H1 (cell line): ENCODE data around the gene HMGA1. TPM values are rescaled to one million over a fixed set of nuclear protein-coding genes. Genes with fewer than 3 reads are reported as not detected.

Experiments used
- CTCF ChIA-PET: fragments of 300-600 bp; sonication (Branson Sonifier 250); formaldehyde crosslinking; loops from one replicate; lab custom pipeline; 2021; ENCODE audit not compliant: partially characterized antibody; lab: Charles Lee
- POLR2A ChIA-PET: fragments of 300-600 bp; sonication (Branson Sonifier 250); formaldehyde crosslinking; loops from one replicate; lab custom pipeline; 2021; ENCODE audit warnings: inconsistent platforms; ENCODE audit not compliant: partially characterized antibody; lab: Charles Lee
- DNase-seq, 2 experiments: peaks; one replicate each; pipeline versions ENCODE4 v3.0.0 to v3.0.0-alpha.2; 2010 to 2022; ENCODE audit warnings: low spot score in 2 of 2, low read depth in 1 of 2, mixed read lengths in 1 of 2
- FAIRE-seq: peaks from 2 replicates; lab custom pipeline; 2011; peaks lifted over from hg19 to GRCh38; lab: Jason Lieb, UNC
- H2AFZ ChIP-seq: 2 replicates; pipeline ENCODE4 v1.8.1; 2012; ENCODE audit warnings: low read length, inconsistent platforms
- H2AK5ac ChIP-seq: 2 replicates; pipeline ENCODE4 v1.6.1; 2013; ENCODE audit warnings: low read depth, low read length
- H2BK120ac ChIP-seq: replicated peaks from 2 replicates; pipeline ENCODE3; 2013; ENCODE audit warnings: low read depth, low read length, inconsistent platforms
- H2BK12ac ChIP-seq: 2 replicates; pipeline ENCODE4 v1.6.1; 2013; ENCODE audit warnings: low read depth, low read length
- H2BK15ac ChIP-seq: 2 replicates; pipeline ENCODE4 v1.6.1; 2013; ENCODE audit warnings: low read length
- H2BK20ac ChIP-seq: 2 replicates; pipeline ENCODE4 v1.6.1; 2013; ENCODE audit warnings: low read length
- H2BK5ac ChIP-seq: 2 replicates; pipeline ENCODE4 v1.6.1; 2013; ENCODE audit warnings: low read depth, low read length
- H3K14ac ChIP-seq: 2 replicates; pipeline ENCODE4 v1.6.1; 2013; ENCODE audit warnings: inconsistent platforms; ENCODE audit not compliant: insufficient read length
- H3K18ac ChIP-seq: 2 replicates; pipeline ENCODE4 v1.6.1; 2013; ENCODE audit warnings: low read length; ENCODE audit errors: extremely low read depth
- H3K23ac ChIP-seq: 2 replicates; pipeline ENCODE4 v1.6.1; 2013; ENCODE audit warnings: inconsistent platforms; ENCODE audit not compliant: insufficient read length
- H3K23me2 ChIP-seq: 2 replicates; pipeline ENCODE4 v1.6.1; 2013; ENCODE audit warnings: low read depth, low read length
- H3K27ac ChIP-seq: 2 replicates; pipeline ENCODE4 v1.6.1; 2011; ENCODE audit warnings: low read depth, low read length, inconsistent platforms
- H3K27me3 ChIP-seq, 4 experiments: replicated peaks in 1 of 4; 1 replicate in 1 of 4; 2 replicates in 3 of 4; pipeline versions ENCODE4 v1.6.1 to v1.8.1; 2011 to 2013; ENCODE audit warnings: low read length in 3 of 4, mild to moderate bottlenecking in 3 of 4, inconsistent platforms in 2 of 4, mixed read lengths in 2 of 4, moderate library complexity in 1 of 4; ENCODE audit not compliant: control insufficient read depth in 3 of 4, insufficient read depth in 3 of 4; ENCODE audit errors: extremely low read depth in 1 of 4
- H3K36me3 ChIP-seq, 4 experiments: 2 replicates each; pipeline versions ENCODE4 v1.6.1 to v1.8.1; 2011 to 2013; ENCODE audit warnings: mild to moderate bottlenecking in 4 of 4, low read length in 3 of 4, moderate library complexity in 2 of 4, control low read depth in 1 of 4, inconsistent platforms in 1 of 4; ENCODE audit not compliant: insufficient read depth in 4 of 4, control insufficient read depth in 2 of 4
- H3K4ac ChIP-seq: replicated peaks from 2 replicates; pipeline ENCODE3; 2013; ENCODE audit warnings: low read length, low read depth, mixed read lengths, inconsistent platforms; ENCODE audit not compliant: insufficient read length
- H3K4me1 ChIP-seq, 4 experiments: replicated peaks in 1 of 4; 1 replicate in 1 of 4; 2 replicates in 3 of 4; pipeline versions ENCODE4 v1.6.1 to v1.8.1; 2011 to 2013; ENCODE audit warnings: low read length in 3 of 4, inconsistent platforms in 2 of 4, mixed read lengths in 1 of 4; ENCODE audit not compliant: insufficient read depth in 4 of 4, control insufficient read depth in 3 of 4
- H3K4me2 ChIP-seq, 2 experiments: 2 replicates each; pipeline versions ENCODE4 v1.6.1 to v1.8.1; 2011 to 2013; ENCODE audit warnings: low read depth in 2 of 2, low read length in 2 of 2, control low read depth in 1 of 2, inconsistent platforms in 1 of 2, mild to moderate bottlenecking in 1 of 2; ENCODE audit not compliant: insufficient read depth in 1 of 2
- H3K4me3 ChIP-seq, 4 experiments: fragments of 200-600, 300-600 bp in 1 of 4; sonication (generic), shearing (Covaris generic), sonication (Bioruptor Twin) in 1 of 4; 2 replicates each; pipeline versions ENCODE4 v1.5.1 to v1.8.1; 2011 to 2016; ENCODE audit warnings: low read length in 4 of 4, low read depth in 3 of 4, control low read depth in 2 of 4, inconsistent platforms in 2 of 4, mild to moderate bottlenecking in 2 of 4, mixed read lengths in 1 of 4, moderate library complexity in 1 of 4; ENCODE audit not compliant: insufficient read depth in 2 of 4; ENCODE audit errors: extremely low read depth in 1 of 4
- H3K56ac ChIP-seq: replicated peaks from 2 replicates; pipeline ENCODE3; 2013; ENCODE audit warnings: low read depth, mild to moderate bottlenecking, mixed read lengths, low read length, inconsistent platforms; ENCODE audit not compliant: insufficient read length
- H3K79me1 ChIP-seq: 2 replicates; pipeline ENCODE4 v1.6.1; 2013; ENCODE audit warnings: low read depth, low read length, control low read depth
- H3K79me2 ChIP-seq, 2 experiments: 2 replicates each; pipeline versions ENCODE4 v1.6.1 to v1.8.1; 2012 to 2013; ENCODE audit warnings: low read length in 2 of 2, mild to moderate bottlenecking in 2 of 2, inconsistent platforms in 1 of 2; ENCODE audit not compliant: insufficient read depth in 2 of 2, control insufficient read depth in 1 of 2
- H3K9ac ChIP-seq, 4 experiments: replicated peaks in 1 of 4; 1 replicate in 1 of 4; 2 replicates in 3 of 4; pipeline versions ENCODE4 v1.6.1 to v1.8.1; 2011 to 2013; ENCODE audit warnings: low read depth in 3 of 4, low read length in 3 of 4, control low read depth in 2 of 4, mild to moderate bottlenecking in 2 of 4, moderate library complexity in 2 of 4, inconsistent platforms in 1 of 4; ENCODE audit errors: extremely low read depth in 1 of 4
- H3K9me3 ChIP-seq, 2 experiments: 2 replicates each; pipeline versions ENCODE4 v1.6.1 to v1.8.1; 2012 to 2013; ENCODE audit warnings: mild to moderate bottlenecking in 2 of 2, moderate library complexity in 2 of 2, control low read depth in 1 of 2, inconsistent platforms in 1 of 2, low read depth in 1 of 2, low read length in 1 of 2, mixed read lengths in 1 of 2; ENCODE audit not compliant: insufficient read depth in 2 of 2
- H4K20me1 ChIP-seq, 2 experiments: replicated peaks in 1 of 2; 2 replicates each; pipeline versions ENCODE3 to v1.8.1; 2011 to 2013; ENCODE audit warnings: inconsistent platforms in 2 of 2, low read length in 2 of 2, mild to moderate bottlenecking in 1 of 2; ENCODE audit not compliant: insufficient read depth in 2 of 2, control insufficient read depth in 1 of 2
- H4K5ac ChIP-seq: 2 replicates; pipeline ENCODE4 v1.6.1; 2013; ENCODE audit warnings: low read length, low read depth, mixed read lengths, inconsistent platforms; ENCODE audit not compliant: insufficient read length
- H4K8ac ChIP-seq: 2 replicates; pipeline ENCODE4 v1.8.0; 2013; ENCODE audit warnings: mild to moderate bottlenecking, moderate library complexity, low read length, inconsistent platforms; ENCODE audit not compliant: insufficient read depth; ENCODE audit errors: extremely low read depth
- H4K91ac ChIP-seq: replicated peaks from 2 replicates; pipeline ENCODE3; 2013; ENCODE audit warnings: low read length, mixed read lengths, inconsistent platforms; ENCODE audit not compliant: insufficient read length
- CREB1 ChIP-seq: IDR thresholded peaks from 2 replicates; pipeline ENCODE4 v1.6.1; 2012; ENCODE audit warnings: inconsistent platforms
- CTCF ChIP-seq, 3 experiments: IDR thresholded peaks; 1 replicate in 2 of 3; 2 replicates in 1 of 3; pipeline versions ENCODE4 v1.5.1 to v1.6.1; 2011; ENCODE audit warnings: low read length in 3 of 3, mild to moderate bottlenecking in 3 of 3, inconsistent platforms in 2 of 3, low read depth in 1 of 3, moderate library complexity in 1 of 3; ENCODE audit not compliant: insufficient read depth in 1 of 3; ENCODE audit errors: control extremely low read depth in 1 of 3
- RAD21 ChIP-seq, 2 experiments: IDR thresholded peaks in 1 of 2; conservative IDR thresholded peaks in 1 of 2; 2 replicates each; pipeline ENCODE4 v1.6.1; 2011; ENCODE audit warnings: low read depth in 2 of 2, low read length in 2 of 2, improper control_type of control experiment in 1 of 2, inconsistent platforms in 1 of 2, mild to moderate bottlenecking in 1 of 2, moderate library complexity in 1 of 2
- WGBS, 2 experiments: shearing (Covaris generic) in 1 of 2; methylation state at CpG; one replicate each; pipeline versions ENCODE4 v1.1.6 to v1.1.7; 2013 to 2015; ENCODE audit warnings: low lambda C conversion rate in 2 of 2, mixed read lengths in 2 of 2, inconsistent platforms in 1 of 2, low coverage in 1 of 2, missing lambda C conversion rate in 1 of 2; ENCODE audit not compliant: insufficient replicate concordance in 2 of 2, insufficient coverage in 1 of 2, insufficient read length in 1 of 2; ENCODE audit errors: extremely low coverage in 1 of 2, missing lambda C conversion rate in 1 of 2; 5-methylcytosine and 5-hydroxymethylcytosine counted together
- polyA plus RNA-seq, 7 experiments: library from polyadenylated mRNA; depleted of rRNA in 3 of 7; stranded (reverse) in 5 of 7; unstranded in 2 of 7; fragments of >200 nt in 5 of 7; fragments of 200-250 nt in 2 of 7; gene quantifications; 1 replicate in 5 of 7; 2 replicates in 1 of 7; 4 replicates in 1 of 7; pipeline versions ENCODE4 v1.2.1 to v1.2.3, GENCODE V29; 2011 to 2013; ENCODE audit warnings: missing spikeins in 2 of 7, mixed read lengths in 2 of 7
- total RNA-seq: library from RNA; stranded (reverse); fragmentation: NEBNext Ultra II Directional; extraction: Animal tissue kit (Norgen Biotek cat#: 25700); gene quantifications from 2 replicates; pipeline ENCODE4 v1.2.1, GENCODE V29; 2021

Gene HMGA1
- total and polyA plus RNA-seq, 2 of the 8 experiments (the other 6 are each of a cell fraction or from before 2014, with no cell fraction given) = 1,557 to 2,636 TPM

GRCh38 chr6:34272013-34272926 is 35.6 kb downstream of the HMGA1 start:
- DNase-seq (peak in 1 of 2 experiments; percentile 53), FAIRE-seq (no peak)
- TF ChIP-seq CTCF (IDR thresholded peaks at IDR 0.05; ENCODE audit: control extremely low read depth in 1 of 3, insufficient read depth in 1 of 3, low read depth in 1 of 3, low read length in 3 of 3) = peak; percentile 33 to 52 (median 33)
- TF ChIP-seq CREB1 = no peak
- peak in 1 of 2 experiments; percentile 43; a peak in 1 of 4 replicates for TF ChIP-seq RAD21 (IDR thresholded peaks at IDR 0.05 in 1 of 2, conservative IDR thresholded peaks at IDR 0.05 in 1 of 2; ENCODE audit: low read depth in 2 of 2, low read length in 2 of 2)
- Histone ChIP-seq H3K4ac (no peak overlapping the region), H3K36me3 (no peaks in the 10 kb centered on the region), H4K20me1 (no peaks in the 10 kb centered on the region), H3K56ac (no peak overlapping the region), H3K27me3 (no peaks in the 10 kb centered on the region), H4K91ac (no peak overlapping the region), H3K27ac (no peak overlapping the region), H3K14ac (no peak overlapping the region), H4K5ac (no peak overlapping the region), H3K23me2 (no peaks in the 10 kb centered on the region), H3K79me2 (no peaks in the 10 kb centered on the region), H3K18ac (no peak overlapping the region), H2BK15ac (no peak overlapping the region), H2BK5ac (no peak overlapping the region), H2AFZ (no peak overlapping the region), H3K9ac (no peak overlapping the region), H3K79me1 (no peaks in the 10 kb centered on the region), H4K8ac (no peak overlapping the region), H3K4me1 (no peaks in the 10 kb centered on the region), H3K9me3 (no peaks in the 10 kb centered on the region), H3K4me3 (no peak overlapping the region), H3K4me2 (no peak overlapping the region), H2AK5ac (no peak overlapping the region), H2BK120ac (no peak overlapping the region), H3K23ac (no peak overlapping the region), H2BK12ac (no peak overlapping the region), H2BK20ac (no peak overlapping the region)
- ChIA-PET CTCF (interaction anchor here (0.6 to 2.3 kb wide), 12 partner anchors 8 to 321 kb away, joined by 3 to 9 read pairs (median 4); no protein-coding TSS in a partner anchor), POLR2A (interaction anchor here (1.0 kb wide), 2 partner anchors 11 to 108 kb away, joined by 3 read pairs; no protein-coding TSS in a partner anchor)
- WGBS, 2 experiments = 85% methylated on average over 13 of the region's 13 CpGs; no CpG with 5 or more reads in 1 of the 2 experiments
